Calu3 (cell line): Measurements from ENCODE around the gene RFTN1. TPM values are rescaled to one million over a fixed set of nuclear protein-coding genes. Genes with fewer than 3 reads are reported as not detected.
"Not testable (repeated sequence)": the region's sequence is repeated elsewhere in the genome, so short reads cannot be mapped to it uniquely, and the experiment has no call there.

Experiments
- BruUV-seq: library from RNA; stranded (reverse); fragments of 400-500 nt; replicated peaks from 2 replicates; lab custom pipeline; 2021; lab: Mats Ljungman, UMichigan
- CTCF ChIA-PET: fragments of 300-600 bp; sonication (Branson Sonifier 250); formaldehyde crosslinking; loops from one replicate; lab custom pipeline; 2022; ENCODE audit warnings: antibody characterized with exemption; lab: Charles Lee
- DNase-seq: peaks from one replicate; pipeline ENCODE4 v3.0.0; 2022
- H3K27ac Mint-ChIP-seq: one replicate; pipeline ENCODE4 v1.8.0; 2022; ENCODE audit warnings: mixed read lengths; ENCODE audit not compliant: unreplicated experiment
- H3K27me3 Mint-ChIP-seq: one replicate; pipeline ENCODE4 v1.8.0; 2022; ENCODE audit warnings: mixed read lengths; ENCODE audit not compliant: unreplicated experiment
- H3K36me3 Mint-ChIP-seq: one replicate; pipeline ENCODE4 v1.8.0; 2022; ENCODE audit warnings: mild to moderate bottlenecking, moderate library complexity, mixed read lengths; ENCODE audit not compliant: insufficient read depth, unreplicated experiment
- H3K4me1 Mint-ChIP-seq: one replicate; pipeline ENCODE4 v1.8.0; 2022; ENCODE audit warnings: mild to moderate bottlenecking, low read depth, mixed read lengths; ENCODE audit not compliant: unreplicated experiment
- H3K4me3 Mint-ChIP-seq: one replicate; pipeline ENCODE4 v1.8.0; 2022; ENCODE audit warnings: mild to moderate bottlenecking, low read depth, moderate library complexity, mixed read lengths; ENCODE audit not compliant: unreplicated experiment
- H3K9me3 Mint-ChIP-seq: one replicate; pipeline ENCODE4 v1.8.0; 2022; ENCODE audit warnings: low read depth, mixed read lengths; ENCODE audit not compliant: unreplicated experiment
- CTCF ChIP-seq: fragments of 200-600 bp; IDR thresholded peaks from one replicate; pipeline ENCODE4 v1.8.0; 2022; ENCODE audit warnings: antibody characterized with exemption; ENCODE audit not compliant: unreplicated experiment
- intact Hi-C: fragments of 100-400 bp; cut with micrococcal nuclease; formaldehyde crosslinking; loops from one replicate; pipeline ENCODE4 v1.10.0; 2022; ENCODE audit not compliant: unreplicated experiment
- total RNA-seq: library from RNA; stranded (reverse); gene quantifications from 2 replicates; pipeline ENCODE4 v1.2.3, GENCODE V29; 2022

RFTN1 gene
- total RNA-seq, 1 experiment from 2014 or later: 1.6 TPM

- Mint-ChIP-seq H3K9me3 (peaks cover 7% of the 10 kb centered on the region), H3K4me1 (peaks cover 9% of the 10 kb centered on the region), H3K27me3 (peaks cover 32% of the 10 kb centered on the region), H3K27ac (no peak overlapping the region), H3K4me3 (no peak overlapping the region), H3K36me3 (no peaks in the 10 kb centered on the region)
- no peak for TF ChIP-seq CTCF
- no peak for DNase-seq
- CTCF ChIA-PET: no interaction called here
- intact Hi-C loops: no loop called here
- BruUV-seq: no TSS peak
These were observed 19.4 kb downstream of the RFTN1 start for GRCh38 chr3:16494094-16494493.

- intact Hi-C loops: no loop called here
- no peak for TF ChIP-seq CTCF
- Mint-ChIP-seq H3K4me3 (no peak overlapping the region), H3K4me1 (peaks cover 9% of the 10 kb centered on the region), H3K27me3 (peaks cover 20% of the 10 kb centered on the region), H3K27ac (no peak overlapping the region), H3K9me3 (peaks cover 7% of the 10 kb centered on the region), H3K36me3 (no peaks in the 10 kb centered on the region)
- CTCF ChIA-PET: no interaction called here
- DNase-seq: no peak
- no TSS peak for BruUV-seq
These were observed 23.4 kb downstream of the RFTN1 start for GRCh38 chr3:16490062-16490619.

DNA sequence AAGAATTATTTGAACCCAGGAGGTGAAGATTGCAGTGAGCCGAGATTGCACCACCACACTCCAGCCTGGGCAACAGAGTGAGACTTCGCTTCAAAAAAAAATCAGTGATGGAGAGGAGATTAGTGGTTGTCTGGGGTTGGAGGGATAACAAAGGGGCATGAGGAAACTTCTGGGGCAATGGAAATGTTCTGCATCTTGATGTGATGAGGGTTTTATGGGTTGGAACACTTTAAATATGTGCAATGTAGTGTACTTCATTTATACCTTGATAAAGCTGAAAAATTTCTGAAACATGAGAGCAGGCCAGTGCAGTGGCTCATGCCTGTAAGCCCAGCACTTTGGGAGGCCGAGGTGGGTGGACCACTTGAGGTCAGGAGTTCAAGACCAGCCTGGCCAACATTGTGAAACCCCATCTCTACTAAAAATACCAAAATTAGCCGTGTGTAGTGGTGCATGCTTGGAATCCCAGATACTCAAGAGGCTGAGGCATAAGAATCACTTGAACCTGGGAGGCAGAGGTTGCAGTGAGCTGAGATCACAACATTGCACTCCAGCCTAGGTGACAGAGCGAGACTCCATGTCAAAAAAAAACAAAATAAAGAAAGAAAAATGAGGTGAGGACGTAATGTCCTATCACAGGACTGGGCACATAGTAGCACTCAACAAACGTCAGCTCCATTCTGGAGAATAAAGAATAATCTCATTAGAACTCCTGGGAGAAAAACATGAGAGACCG, 24.0 kb downstream of the RFTN1 start:
- H3K36me3 Mint-ChIP-seq, BruUV-seq, H3K9me3 Mint-ChIP-seq, DNase-seq, H3K27ac Mint-ChIP-seq, H3K4me1 Mint-ChIP-seq, intact Hi-C loops, CTCF ChIA-PET, H3K4me3 Mint-ChIP-seq: not testable (repeated sequence)
- peaks cover 20% of the 10 kb centered on the region for H3K27me3 Mint-ChIP-seq

DNA sequence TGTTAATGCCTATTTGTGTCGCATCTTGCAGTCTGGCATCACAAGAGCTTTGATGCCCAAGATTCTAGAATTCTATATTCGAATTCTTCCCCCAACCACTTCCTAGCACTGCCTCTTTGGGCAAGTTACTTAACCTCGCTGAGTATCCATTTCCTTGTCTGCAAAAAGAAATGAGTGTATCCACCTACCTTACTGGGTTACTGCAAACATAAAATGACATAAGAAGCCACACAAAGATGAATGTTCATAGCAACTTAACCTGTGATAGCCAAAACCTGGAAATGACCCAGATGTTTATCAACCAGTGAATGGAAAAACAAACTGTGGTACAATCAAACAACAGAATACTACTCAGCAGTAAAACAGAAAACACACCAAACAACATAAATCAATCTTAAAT, 24.9 kb downstream of the RFTN1 start:
- CTCF ChIA-PET: no interaction called here
- TF ChIP-seq CTCF: no peak
- no peak overlapping the region for H3K4me3 Mint-ChIP-seq
- BruUV-seq: no TSS peak
- no peak overlapping the region for H3K27ac Mint-ChIP-seq
- no peaks in the 10 kb centered on the region for H3K36me3 Mint-ChIP-seq
- intact Hi-C loops: no loop called here
- H3K4me1 Mint-ChIP-seq: peaks cover 9% of the 10 kb centered on the region
- peaks cover 7% of the 10 kb centered on the region for H3K9me3 Mint-ChIP-seq
- H3K27me3 Mint-ChIP-seq: peaks cover 20% of the 10 kb centered on the region
- DNase-seq: no peak
